Esophagus squamous epithelium (tissue), 4 donors: ENCODE results near the gene HOTAIR.

Experiments used
- CTCF ChIP-seq, 6 experiments: fragments of 450-650 bp in 4 of 6; fragments of 200-600 bp in 2 of 6; sonication (generic) in 2 of 6; IDR thresholded peaks; one replicate each; pipeline ENCODE4 v1.5.1; 2016 to 2019; ENCODE audit warnings: antibody characterized with exemption in 6 of 6, mild to moderate bottlenecking in 4 of 6, moderate library complexity in 4 of 6
- POLR2A ChIP-seq, 4 donors: fragments of 450-650 bp; IDR thresholded peaks; one replicate each; pipeline ENCODE4 v1.6.1; 2017; ENCODE audit warnings: antibody characterized with exemption in 4 of 4, mild to moderate bottlenecking in 4 of 4, moderate library complexity in 3 of 4

- no peak for TF ChIP-seq CTCF (IDR thresholded peaks at IDR 0.05)
- no peak for TF ChIP-seq POLR2A (IDR thresholded peaks at IDR 0.05)
Observed at GRCh38 chr12:53986686-53987483, 12.1 kb upstream of the HOTAIR start.
